ENCODE data around the gene AOAH. TPM values are rescaled to one million over a fixed set of nuclear protein-coding genes. Genes with fewer than 3 reads are reported as not detected.
A peak's percentile ranks its signal among the peaks of the same experiment; 100 is the strongest.

Gene AOAH
- total and polyA plus RNA-seq, 2 of the 4 experiments (the other 2 are of a cell fraction), result not detected

GRCh38 chr7:36650320-36650719, 74.0 kb downstream of the AOAH start:
- Histone ChIP-seq H2BK120ac (ENCODE audit: low read depth, low read length) (no peak overlapping the region), H3K18ac (ENCODE audit: low read depth, low read length) (no peak overlapping the region), H2BK15ac (ENCODE audit: low read depth, low read length) (no peak overlapping the region), H2AK9ac (replicated peaks; ENCODE audit: low read depth, low read length, poor library complexity) (no peak overlapping the region), H3K4me2 (ENCODE audit: low read depth, low read length) (no peak overlapping the region), H4K8ac (ENCODE audit: low read depth in 2 of 2, low read length in 2 of 2) (no peak overlapping the region; a peak in 1 of 4 replicates), H3K56ac (ENCODE audit: extremely low read depth, insufficient read depth, low read length) (no peak overlapping the region), H3K9me3 (ENCODE audit: control insufficient read depth, insufficient read depth, low read length) (no peaks in the 10 kb centered on the region), H3K27me3 (ENCODE audit: control insufficient read depth, insufficient read depth, low read length) (no peaks in the 10 kb centered on the region; the same call in 1 of the 2 replicates), H4K91ac (ENCODE audit: insufficient read depth, low read depth, low read length) (0 out of 2 replicates have a peak overlapping the region, but pooled peaks have one; percentile 45), H3K36me3 (ENCODE audit: control insufficient read depth, insufficient read depth, low read length) (no peaks in the 10 kb centered on the region), H4K5ac (ENCODE audit: low read depth, low read length) (no peak overlapping the region), H3K4me1 (ENCODE audit: control insufficient read depth, insufficient read depth, low read length) (peaks cover 16% of the 10 kb centered on the region), H3K79me1 (ENCODE audit: low read depth in 1 of 2, low read length in 2 of 2) (no peaks in the 10 kb centered on the region), H3K9ac (ENCODE audit: low read depth, low read length) (no peak overlapping the region), H3K27ac (ENCODE audit: insufficient read depth, low read length) (no peak overlapping the region), H3K4ac (ENCODE audit: low read depth, low read length) (no peak overlapping the region), H2AFZ (replicated peaks; ENCODE audit: low read length, poor library complexity) (no peak overlapping the region), H4K20me1 (ENCODE audit: insufficient read depth, low read length) (no peaks in the 10 kb centered on the region), H2BK20ac (ENCODE audit: low read depth, low read length) (no peak overlapping the region), H3K14ac (replicated peaks; ENCODE audit: low read depth, low read length) (no peak overlapping the region), H3K23ac (ENCODE audit: low read depth, low read length) (no peak overlapping the region), H3K9me1 (ENCODE audit: insufficient read depth, low read length) (peaks cover 3% of the 10 kb centered on the region; the same call in 1 of the 2 replicates), H2AK5ac (ENCODE audit: low read depth, low read length) (no peak overlapping the region; the same call in 1 of the 2 replicates), H2BK5ac (ENCODE audit: low read depth, low read length, poor library complexity, severe bottlenecking) (no peak overlapping the region), H3K4me3 (ENCODE audit: insufficient read depth, low read depth, low read length) (no peak overlapping the region)
- TF ChIP-seq POLR2A (IDR thresholded peaks at IDR 0.05; ENCODE audit: low read depth, low read length) (no peak), CHD1 (IDR thresholded peaks at IDR 0.05; ENCODE audit: low read depth, low read length) (no peak), USF2 (IDR thresholded peaks at IDR 0.05; ENCODE audit: low read depth, low read length) (no peak), RCOR1 (IDR thresholded peaks at IDR 0.05; ENCODE audit: insufficient replicate concordance, low read length) (no peak), BHLHE40 (IDR thresholded peaks at IDR 0.05; ENCODE audit: low read depth, low read length) (no peak), MAFK (IDR thresholded peaks at IDR 0.05; ENCODE audit: low read depth, low read length) (no peak), RAD21 (IDR thresholded peaks at IDR 0.05; ENCODE audit: low read length) (no peak), RFX5 (IDR thresholded peaks at IDR 0.05; ENCODE audit: low read depth, low read length) (no peak), FOS (IDR thresholded peaks at IDR 0.05; ENCODE audit: low read depth, low read length) (no peak), CTCF (conservative IDR thresholded peaks at IDR 0.05; ENCODE audit: low read depth, low read length) (no peak), SMC3 (IDR thresholded peaks at IDR 0.05; ENCODE audit: low read depth, low read length) (no peak), MAZ (IDR thresholded peaks at IDR 0.05; ENCODE audit: borderline replicate concordance, low read depth, low read length) (no peak), CEBPB (IDR thresholded peaks at IDR 0.05; ENCODE audit: low read depth, low read length) (no peak), NFE2L2 (IDR thresholded peaks at IDR 0.05; ENCODE audit: low read depth, low read length) (no peak), MXI1 (IDR thresholded peaks at IDR 0.05; ENCODE audit: borderline replicate concordance, low read depth, low read length) (no peak)
- TF ChIP-seq, protein P1, sequence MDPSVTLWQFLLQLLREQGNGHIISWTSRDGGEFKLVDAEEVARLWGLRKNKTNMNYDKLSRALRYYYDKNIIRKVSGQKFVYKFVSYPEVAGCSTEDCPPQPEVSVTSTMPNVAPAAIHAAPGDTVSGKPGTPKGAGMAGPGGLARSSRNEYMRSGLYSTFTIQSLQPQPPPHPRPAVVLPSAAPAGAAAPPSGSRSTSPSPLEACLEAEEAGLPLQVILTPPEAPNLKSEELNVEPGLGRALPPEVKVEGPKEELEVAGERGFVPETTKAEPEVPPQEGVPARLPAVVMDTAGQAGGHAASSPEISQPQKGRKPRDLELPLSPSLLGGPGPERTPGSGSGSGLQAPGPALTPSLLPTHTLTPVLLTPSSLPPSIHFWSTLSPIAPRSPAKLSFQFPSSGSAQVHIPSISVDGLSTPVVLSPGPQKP (IDR thresholded peaks at IDR 0.05; ENCODE audit: borderline replicate concordance, low read depth, low read length), result no peak
- ATAC-seq (ENCODE audit: low read depth) (no peak), DNase-seq (no peak)
- in situ Hi-C loops (cut with MboI; ENCODE audit: low sequenced_read_pairs), result no loop called here
- POLR2A ChIA-PET (ENCODE audit: unreplicated experiment), result no interaction called here
- BruUV-seq (replicated peaks), result no TSS peak
- no CpG with 5 or more reads among the region's 4 CpGs for WGBS, 2 experiments (ENCODE audit: extremely low coverage in 2 of 2, insufficient read length in 1 of 2)
- CTCF ChIA-PET, result no interaction called here
- intact Hi-C loops (cut with micrococcal nuclease), result loop anchor here (5.0 to 10.0 kb wide), 2 partner anchors 208 to 1524 kb away; partner anchors contain the start of gene STARD3NL
- dilution Hi-C loops (cut with HindIII; ENCODE audit: low sequenced_read_pairs, unreplicated experiment), result no loop called here

Data from IMR-90 (cell line).